Embryonic facial prominence (tissue), 1 donor: ENCODE measurements around the gene CD2BP2.

Experiments
- DNase-seq: peaks from one replicate; pipeline ENCODE4 v3.0.0-alpha.2; 2016; ENCODE audit errors: extremely low spot score

CD2BP2 gene

DNA sequence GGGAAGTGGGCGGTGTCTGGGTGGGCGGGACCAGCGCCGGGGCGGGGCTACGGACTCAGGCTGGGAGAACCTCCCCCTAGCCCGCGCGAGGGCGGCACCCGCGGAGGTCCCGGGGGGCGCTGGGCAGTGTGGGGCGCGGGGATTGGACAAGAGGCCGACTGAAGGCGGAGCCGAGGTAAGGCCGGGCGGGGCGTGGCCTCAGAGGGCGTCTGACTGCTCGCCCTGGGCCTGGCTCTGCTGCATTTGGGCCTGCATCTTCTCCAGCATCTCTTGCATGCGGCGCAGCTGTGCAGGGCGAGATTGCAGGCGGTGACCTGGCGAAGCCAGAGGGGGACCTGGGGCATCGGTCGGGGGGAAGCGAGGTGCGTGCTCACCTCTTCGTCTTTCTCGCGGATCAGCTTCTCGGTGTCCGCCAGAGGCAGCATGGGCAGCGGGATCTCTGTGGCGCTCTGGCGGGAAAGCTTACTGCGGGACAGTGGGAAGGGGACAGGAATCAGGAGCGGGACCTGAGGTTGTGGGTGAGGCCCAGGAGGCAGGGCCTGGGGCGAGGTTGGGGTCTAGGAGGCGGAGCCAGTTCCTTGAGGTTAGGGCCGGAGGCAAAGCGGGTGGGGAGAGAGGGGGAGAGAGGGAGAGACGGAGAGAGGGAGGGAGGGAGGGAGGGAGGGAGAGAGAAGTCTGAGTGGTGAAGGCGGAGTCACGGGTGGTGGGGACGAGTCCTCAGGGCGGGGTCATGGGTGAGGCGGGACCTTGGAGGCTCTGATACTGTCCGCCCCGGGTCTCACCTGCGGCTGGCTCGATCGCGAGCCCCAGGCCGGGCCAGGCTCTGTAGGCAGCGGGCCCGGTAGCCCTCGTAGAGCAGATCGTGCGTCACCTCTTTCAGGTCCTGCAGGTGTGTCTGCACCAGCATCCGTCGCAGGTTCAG lies 23.4 kb upstream of the CD2BP2 start:
- DNase-seq: peak; percentile 92

DNA sequence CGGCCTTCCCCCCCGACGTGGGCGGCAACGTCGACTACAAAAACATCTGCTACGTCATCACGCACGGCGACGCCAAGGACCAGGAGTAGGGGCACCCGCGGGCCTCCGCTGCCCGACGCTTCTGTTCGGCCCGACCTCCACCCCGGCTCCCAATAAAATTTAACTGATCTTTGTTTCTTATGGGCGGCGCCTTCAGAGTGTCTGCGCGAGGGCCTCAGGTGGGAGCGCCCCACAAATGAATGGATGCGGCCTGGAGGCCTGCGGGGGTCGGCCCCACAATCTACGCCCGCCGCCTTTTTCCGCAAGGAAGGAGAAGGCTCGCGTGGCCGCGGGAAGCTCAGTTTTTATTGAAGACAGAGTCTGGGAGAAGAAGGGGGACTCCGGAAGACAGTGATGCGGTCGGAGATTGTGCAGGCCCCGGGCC lies 22.7 kb upstream of the CD2BP2 start:
- peak; percentile 94 for DNase-seq

DNA sequence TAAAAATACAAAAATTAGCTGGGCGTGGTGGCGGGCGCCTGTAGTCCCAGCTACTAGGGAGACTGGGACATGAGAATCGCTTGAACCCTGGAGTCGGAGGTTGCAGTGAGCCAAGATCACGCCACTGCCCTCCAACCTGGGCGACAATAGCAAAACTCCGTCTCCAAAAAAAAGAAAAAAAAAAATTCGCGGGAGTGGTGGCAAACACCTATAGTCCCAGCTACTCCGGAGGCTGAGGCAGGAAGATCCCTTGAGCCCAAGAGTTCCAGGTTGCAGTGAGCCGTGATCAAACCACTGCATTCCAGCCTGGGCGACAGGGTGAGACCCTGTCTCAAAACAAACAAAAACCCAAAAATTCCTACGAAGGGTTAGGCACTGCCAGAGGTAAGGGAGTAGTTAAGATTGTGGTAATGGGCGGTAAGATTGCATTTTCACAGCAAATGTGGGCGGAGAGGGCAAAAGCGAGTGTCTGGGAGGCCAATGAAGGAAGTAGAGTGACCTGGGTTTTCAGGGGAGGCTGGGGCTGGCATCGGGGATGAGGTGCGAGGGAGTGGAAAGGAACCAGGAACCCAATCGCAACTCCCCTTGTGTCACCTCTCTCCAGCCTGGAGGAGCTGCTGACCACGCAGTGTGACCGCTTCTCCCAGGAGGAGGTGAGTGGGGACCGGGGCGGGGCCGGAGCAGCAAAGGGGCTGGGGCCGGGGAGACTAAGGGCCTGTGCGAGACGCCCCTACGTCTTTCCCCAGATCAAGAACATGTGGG lies 22.1 kb upstream of the CD2BP2 start:
- DNase-seq: no peak

DNA sequence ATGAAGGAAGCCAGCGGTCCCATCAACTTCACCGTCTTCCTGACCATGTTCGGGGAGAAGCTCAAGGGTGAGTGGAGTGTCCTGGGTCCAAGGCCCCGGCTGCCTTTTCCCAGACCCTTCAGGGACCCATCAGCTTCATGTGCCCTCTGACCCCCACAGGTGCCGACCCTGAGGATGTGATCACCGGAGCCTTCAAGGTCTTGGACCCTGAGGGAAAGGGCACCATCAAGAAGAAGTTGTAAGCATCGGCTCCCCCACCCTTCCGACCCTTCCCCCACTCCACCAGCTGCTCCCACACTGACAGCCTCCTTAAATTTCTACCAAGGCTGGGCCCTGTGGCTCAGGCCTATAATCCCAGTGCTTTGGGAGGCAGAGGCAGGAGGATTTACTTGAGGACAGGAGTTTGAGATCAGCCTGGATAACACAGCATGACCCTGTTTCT lies 21.4 kb upstream of the CD2BP2 start:
- no peak for DNase-seq

DNA sequence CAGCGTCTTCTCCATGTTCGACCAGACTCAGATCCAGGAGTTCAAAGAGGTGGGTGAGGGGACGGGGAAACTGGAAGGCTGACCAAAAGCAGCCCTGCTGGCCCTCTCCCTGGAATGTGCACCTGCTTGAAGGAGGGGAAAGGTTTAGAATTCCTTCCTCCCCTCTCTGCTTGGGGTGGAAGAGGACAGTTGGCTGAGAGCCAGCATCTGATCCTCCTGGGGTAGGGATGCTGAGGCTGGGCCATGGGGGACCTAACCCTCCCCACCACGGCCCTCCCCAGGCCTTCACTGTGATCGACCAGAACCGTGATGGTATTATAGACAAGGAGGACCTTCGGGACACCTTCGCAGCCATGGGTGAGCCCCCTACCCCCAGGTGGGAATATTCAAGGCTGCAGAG lies 20.8 kb upstream of the CD2BP2 start:
- DNase-seq: no peak

DNA sequence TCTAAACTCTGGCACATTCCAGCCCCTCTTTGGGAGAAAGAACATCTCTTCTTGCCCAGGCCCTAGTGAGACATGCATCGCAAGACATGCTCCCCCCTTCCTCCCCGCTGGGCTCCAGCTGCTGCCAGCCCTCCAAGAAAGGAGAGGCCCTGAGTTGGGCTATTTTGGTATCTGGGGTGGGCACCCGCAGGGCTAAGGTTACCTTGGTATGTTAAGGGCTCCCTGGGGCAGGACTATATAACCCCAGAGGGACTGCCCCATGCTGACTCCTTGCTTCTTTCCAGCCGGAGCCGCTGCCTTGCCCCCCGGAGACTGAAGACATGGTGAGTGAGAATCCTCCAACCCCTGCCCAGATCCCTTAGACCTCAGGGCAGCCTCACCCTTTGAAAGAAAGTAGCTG lies 19.4 kb upstream of the CD2BP2 start, which contains the start of gene MYL11:
Gene MYL11, plus strand, starts transcription at position 265 of the 400 bp plus-strand sequence. Its CDS starts 56 bp downstream, at position 321.
- no peak for DNase-seq

DNA sequence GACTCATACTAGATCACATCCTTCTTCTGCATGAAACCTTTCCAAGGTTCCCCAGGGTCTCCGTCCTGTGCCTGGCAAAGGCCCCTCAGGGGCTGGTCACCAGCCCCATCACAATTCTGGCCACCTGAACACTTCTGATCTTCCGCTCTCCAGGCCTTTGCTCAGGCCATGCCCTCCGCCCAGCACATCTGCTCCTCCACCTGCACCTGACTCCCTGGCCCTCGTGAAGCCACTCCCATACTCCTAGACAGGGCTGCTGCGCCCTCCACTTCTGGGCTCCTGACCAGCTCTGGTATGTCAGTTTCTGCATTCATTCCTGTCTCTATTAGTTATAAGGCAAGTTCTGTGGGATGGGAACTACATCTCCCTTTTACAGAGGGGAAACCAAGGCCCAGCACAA lies 17.6 kb upstream of the CD2BP2 start:
- DNase-seq: no peak

DNA sequence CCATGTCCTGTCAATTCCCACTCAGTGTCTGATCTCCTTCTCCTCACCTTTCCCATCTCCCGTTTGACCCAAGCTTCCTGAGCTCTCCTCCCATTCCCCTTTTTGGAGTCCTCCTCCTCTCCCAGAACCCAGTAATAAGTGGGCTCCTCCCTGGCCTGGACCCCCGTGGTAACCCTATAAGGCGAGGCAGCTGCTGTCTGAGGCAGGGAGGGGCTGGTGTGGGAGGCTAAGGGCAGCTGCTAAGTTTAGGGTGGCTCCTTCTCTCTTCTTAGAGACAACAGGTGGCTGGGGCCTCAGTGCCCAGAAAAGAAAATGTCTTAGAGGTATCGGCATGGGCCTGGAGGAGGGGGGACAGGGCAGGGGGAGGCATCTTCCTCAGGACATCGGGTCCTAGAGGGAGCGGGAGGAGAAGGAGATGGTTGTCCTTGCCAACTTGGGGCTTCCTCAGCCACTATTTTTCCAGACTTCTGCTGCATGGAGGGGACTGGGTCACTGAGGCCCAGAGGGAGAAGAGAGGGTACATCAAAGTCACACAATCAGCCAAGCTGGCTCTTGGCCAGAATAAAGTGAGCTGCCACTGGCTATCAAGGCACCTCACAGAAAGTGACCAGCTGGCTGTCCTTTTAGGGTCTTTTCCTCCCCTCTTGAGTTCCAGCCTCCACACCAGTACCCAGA lies 17.1 kb upstream of the CD2BP2 start:
- no peak for DNase-seq

DNA sequence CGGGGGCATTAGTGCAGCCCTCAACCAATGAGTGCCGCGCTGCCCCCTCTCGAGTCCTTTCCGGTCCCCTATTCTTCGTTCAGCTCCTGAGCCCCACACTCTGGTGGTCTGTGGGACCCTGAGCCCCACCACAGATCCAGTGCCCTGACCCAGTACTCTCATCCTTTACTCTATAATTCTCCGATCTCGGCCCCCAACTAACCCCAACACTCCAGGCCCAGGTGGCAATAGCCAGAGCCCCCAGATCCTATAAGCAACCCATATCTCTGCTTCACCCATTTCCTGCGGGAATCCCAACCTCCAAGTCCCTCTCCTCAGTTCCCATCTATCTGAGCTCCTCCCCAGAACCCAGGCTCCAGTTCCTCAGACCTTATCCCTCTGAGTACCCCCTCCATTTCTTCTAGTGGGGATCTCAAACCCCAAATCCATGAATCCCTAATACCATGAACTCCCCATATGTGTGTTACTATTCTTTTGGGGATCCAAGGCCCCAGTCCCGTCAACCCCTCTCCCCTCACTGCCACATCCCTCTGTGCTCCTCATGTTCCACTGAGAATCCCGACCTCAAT lies 16.2 kb upstream of the CD2BP2 start:
- no peak for DNase-seq

DNA sequence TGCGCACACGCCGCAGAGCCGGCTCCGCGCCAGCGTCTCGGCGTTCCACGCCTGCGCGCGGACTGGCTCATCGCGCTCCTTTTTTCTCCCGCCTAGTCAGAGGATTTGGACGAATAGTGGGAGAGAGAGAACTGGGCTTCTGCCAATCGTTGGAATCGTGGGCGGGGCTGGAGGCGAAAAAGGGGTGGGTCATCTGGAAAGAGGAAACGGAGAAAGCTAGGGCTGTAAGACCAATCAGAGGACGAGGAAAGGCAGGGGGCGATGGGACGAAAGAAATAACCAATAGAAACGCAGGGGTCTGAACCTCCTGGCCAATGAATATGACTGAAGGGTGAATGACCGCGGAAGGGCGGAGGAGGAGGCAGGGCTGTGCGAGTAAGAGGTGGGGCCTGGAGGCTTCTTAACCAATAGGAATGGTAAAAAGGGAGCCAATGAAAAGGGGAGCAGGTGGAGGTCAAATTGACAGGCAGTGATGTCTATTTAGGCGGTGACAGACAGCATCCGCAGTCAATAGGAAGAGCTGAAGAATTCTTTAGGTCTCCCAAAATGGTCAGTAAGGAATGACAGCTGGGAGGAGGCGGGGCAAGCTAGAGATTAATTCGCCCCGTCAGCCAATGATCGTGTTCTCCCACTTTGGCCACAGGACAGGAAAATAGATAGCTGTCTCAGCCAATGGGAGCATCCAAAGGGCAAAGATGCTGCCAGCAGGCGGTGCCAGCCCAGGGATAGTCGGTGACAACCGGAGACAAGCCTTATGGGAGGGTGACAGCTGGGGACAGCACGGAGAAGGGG lies 15.5 kb upstream of the CD2BP2 start, which contains the start of gene TBC1D10B:
Gene TBC1D10B, minus strand, starts transcription at position 39 of the 792 bp plus-strand sequence. CDS start 311 bp downstream, outside the sequence.
- peak; percentile 100 for DNase-seq

DNA sequence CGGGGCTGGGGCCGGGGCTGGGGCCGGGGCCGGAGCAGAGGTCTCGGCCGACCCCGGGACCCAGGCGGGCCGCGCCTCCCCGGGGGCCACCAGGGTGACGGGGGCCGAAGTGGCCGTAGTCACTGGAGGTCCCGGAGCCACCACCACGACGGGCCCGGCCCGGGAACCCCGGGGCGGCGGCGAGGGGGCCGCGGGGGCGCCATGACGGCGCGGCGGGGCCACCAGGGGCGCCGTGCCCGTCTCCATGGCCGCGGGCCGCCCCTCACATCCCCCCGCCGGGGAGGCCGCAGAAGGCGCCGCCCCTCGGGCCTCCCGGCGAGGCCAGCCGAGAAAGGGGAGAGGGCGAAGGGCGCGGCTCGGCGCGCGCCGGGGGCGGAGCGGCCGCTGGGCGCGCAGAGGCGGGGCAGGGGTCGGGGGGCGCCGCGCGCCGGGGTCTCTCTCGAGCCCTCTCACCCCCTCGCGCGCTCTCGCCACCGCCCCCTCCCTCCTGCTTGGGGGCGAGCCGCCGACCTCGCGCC lies 14.9 kb upstream of the CD2BP2 start:
- no peak for DNase-seq

DNA sequence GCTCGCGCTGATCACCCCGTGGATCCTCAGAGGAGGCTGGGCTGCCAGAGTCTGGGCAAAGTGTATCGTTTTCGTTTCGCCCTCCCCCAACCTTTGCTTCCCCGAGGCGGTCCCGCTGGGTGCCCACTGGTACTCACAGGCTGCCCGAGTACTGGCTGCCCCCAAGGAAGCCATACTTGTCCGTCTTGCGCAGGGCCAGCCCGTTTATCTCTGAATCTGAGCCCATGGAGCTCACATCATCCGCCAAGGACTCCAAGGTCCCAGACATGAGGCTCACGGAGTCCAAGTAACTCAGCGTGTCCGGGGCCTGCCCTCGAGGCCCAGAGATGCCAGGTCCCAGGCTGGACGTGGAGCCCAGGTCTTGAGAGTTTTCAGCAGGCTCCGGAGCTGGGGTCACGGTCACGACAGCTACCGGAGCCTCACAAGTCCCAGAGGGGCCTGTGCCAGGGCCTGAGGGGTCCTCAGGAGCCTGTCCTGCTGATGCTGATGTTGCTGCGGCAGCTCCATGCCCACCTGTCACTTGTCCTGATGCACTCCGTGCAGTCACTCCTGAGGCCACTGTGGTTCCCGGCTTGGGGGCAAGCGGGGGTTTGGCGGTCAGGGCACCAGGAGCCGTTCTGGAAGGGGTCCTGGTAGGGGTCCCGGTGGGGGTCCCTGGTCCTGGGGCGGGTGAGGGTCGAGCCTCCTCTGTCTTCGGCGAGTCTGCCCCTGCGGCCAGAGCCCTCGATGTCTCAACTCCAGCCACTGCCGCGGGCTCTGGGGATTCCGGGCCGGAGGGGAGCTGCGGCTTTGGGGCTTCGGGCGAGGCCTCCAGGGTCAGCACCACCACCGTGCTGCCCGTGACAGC lies 14.2 kb upstream of the CD2BP2 start:
- DNase-seq: no peak

DNA sequence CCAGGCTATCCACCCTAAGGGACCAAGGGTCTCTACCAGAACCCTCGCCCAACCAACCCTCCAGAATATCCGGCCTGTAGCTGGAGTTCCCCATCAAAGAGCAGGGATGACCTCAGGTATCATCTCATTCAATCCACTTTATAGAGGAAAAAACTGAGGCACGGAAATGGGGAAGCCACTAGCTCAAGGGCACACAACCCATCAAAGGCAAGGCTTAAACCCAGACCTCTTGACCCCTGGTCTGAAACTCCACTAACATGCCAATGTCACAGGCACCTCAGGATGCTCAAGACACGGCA lies 13.6 kb upstream of the CD2BP2 start:
- no peak for DNase-seq

DNA sequence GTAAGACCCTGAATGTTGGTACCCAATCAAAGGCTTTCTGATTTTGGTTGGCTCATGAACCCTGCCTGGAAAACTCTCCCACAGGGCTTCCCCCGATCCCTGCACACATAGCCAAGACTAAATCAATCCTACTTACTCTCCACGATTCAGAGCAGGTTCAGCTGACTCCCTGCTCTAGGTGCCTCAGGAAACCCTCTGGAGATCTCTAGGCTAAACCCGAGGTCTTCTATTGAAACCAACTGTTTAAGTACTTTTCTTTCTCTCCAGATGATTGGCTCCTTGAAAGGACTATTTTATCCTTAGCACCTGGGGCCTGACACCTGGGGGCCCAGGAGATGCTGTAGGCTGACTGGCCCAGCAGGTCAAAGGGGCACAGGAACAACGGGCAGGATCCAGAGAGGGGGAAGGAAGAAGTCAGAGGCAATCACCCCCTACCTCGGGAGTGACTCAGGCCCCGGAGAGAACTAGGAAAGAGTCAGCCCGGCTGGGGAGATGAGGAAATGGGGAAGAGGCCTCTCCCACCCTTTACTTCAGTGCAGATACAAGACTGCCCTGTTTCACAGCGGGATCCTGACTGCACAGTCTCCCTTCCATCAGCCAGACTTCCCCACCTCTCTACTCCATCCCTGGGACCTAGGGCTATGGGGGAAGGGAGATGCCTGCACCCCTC lies 13.1 kb upstream of the CD2BP2 start:
- no peak for DNase-seq

DNA sequence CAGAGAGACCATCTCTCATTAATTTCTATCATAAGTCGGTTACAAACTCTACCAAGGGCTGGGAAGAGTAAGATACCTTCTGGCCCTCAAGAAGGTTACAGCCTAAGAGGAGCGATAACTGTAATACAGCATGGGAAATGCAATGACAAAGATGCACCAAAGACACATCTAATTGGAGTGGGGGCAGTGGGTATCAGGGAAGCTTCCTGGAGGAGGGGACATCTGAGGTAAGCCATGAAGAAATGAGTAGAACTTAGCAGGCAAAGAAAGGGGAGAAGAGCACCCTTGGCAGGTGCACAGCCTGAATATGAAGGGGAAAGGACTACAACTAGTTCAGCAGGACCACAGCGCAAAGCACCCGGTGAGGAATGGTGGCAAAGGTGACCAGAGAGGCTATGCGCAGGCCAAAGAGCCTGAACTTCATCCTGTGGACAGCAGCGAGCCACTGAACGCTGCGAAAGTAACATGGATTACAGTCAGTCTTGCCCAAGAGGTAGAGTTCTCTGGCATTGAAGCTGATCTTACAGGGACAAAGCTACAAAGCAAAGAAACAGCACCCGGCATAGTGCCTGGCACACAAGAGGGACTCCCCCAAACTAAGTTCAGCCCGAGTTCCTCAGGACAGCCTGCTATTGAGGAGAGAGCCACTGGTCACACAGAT lies 12.4 kb upstream of the CD2BP2 start:
- no peak for DNase-seq

DNA sequence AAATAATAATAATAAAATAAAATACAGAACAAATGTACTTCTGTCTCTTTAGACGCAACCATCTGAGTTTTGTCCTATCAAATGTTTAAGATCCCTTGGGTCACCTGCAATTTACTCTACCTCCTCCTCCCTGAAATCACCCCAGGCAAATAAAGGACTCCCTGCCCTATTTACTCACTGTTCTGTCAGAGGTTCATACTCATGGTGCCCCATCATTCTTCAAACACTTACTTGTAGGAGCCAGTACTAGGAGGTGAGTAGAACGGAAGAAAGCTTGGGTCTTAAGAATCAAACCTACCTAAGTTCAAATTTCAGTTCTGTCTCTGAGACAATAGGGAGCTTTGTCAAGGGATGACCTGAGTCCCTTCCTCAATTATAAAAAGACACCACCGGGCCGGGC lies 11.4 kb upstream of the CD2BP2 start:
- DNase-seq: no peak

DNA sequence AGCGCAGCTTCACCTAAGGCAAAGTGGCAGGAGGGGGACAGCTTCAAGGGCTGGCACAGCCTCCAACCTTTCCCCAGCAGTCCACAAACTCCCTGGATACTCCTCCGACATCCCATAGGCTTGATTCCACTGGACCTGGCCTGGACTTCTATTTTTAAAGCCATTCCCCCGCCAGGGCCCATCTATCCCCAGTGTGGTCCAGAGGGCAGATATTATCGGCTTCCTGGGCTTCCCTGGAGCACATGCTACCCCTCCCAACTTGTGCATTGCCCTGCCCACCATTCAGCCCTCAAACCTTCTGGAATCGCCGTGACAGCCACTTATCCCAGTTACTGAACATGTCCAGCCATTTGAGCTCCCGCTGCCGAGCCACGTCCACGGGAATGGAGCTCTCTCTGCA lies 10.1 kb upstream of the CD2BP2 start:
- DNase-seq: no peak

DNA sequence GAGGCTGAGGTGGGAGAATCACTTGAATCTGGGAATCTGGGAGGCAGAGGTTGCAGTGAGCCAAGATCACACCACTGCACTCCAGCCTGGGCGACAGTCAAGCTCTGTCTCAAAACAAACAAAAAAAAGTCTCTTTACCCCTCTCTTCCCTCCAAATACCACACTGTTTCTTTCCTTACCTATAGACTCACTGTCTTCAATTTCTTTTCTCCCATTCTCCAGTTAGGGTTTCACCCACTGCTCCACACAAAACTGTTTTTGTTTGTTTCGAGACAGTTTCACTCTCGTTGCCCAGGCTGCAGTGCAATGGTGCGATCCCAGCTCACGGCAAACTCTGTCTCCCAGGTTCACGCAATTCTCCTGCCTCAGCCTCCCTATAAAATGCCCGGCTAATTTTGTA lies 6.1 kb upstream of the CD2BP2 start:
- DNase-seq: no peak

DNA sequence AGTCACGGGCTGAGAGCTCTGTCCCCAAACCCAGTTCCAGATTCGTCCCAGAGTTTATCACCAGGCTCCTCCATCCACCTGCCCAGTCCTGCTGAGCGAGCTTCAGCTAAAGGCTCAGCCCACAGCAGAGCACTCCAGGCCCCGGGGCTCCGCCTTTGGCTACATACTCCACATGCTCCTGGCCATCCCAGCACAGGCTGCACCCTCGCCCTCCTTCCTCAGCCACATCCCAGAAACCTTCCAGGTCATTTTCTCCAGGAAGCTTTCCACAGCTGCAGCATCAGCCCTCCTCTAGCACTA lies 4.7 kb upstream of the CD2BP2 start:
- no peak for DNase-seq
